HL-60/S4 (cell line): ENCODE data around the gene OTOF.

Experiments used
- in situ Hi-C: fragments of 300-500 bp; cut with MboI; formaldehyde crosslinking; loops from 2 replicates; pipeline ENCODE4 v1.14.3; 2022; ENCODE audit warnings: low sequenced_read_pairs

The OTOF gene

GRCh38 chr2:26466662-26467310, 11.1 kb downstream of the OTOF start:
- in situ Hi-C loops, result loop anchor here (25.0 kb wide), 1 partner anchor 504 kb away; no protein-coding TSS in a partner anchor

- in situ Hi-C loops, result loop anchor here (25.0 kb wide), 1 partner anchor 504 kb away; no protein-coding TSS in a partner anchor
Measured at GRCh38 chr2:26465981-26466471, 11.9 kb downstream of the OTOF start.

- in situ Hi-C loops, result loop anchor here (25.0 kb wide), 1 partner anchor 503 kb away; no protein-coding TSS in a partner anchor
Measured at GRCh38 chr2:26465266-26465925, 12.5 kb downstream of the OTOF start.

- in situ Hi-C loops, result loop anchor here (25.0 kb wide), 1 partner anchor 502 kb away; no protein-coding TSS in a partner anchor
Measured at GRCh38 chr2:26464390-26465265, 13.3 kb downstream of the OTOF start.

- in situ Hi-C loops, result loop anchor here (25.0 kb wide), 1 partner anchor 501 kb away; no protein-coding TSS in a partner anchor
Measured at GRCh38 chr2:26463244-26464192, 14.4 kb downstream of the OTOF start.

- in situ Hi-C loops, result loop anchor here (25.0 kb wide), 1 partner anchor 500 kb away; no protein-coding TSS in a partner anchor
Measured at GRCh38 chr2:26462511-26463243, 15.2 kb downstream of the OTOF start.

GRCh38 chr2:26462100-26462499, 15.8 kb downstream of the OTOF start:
- in situ Hi-C loops, result loop anchor here (25.0 kb wide), 1 partner anchor 500 kb away; no protein-coding TSS in a partner anchor

- in situ Hi-C loops, result loop anchor here (25.0 kb wide), 1 partner anchor 499 kb away; no protein-coding TSS in a partner anchor
Measured at GRCh38 chr2:26461601-26462023, 16.3 kb downstream of the OTOF start.

- in situ Hi-C loops, result loop anchor here (25.0 kb wide), 1 partner anchor 498 kb away; no protein-coding TSS in a partner anchor
Measured at GRCh38 chr2:26460613-26461031, 17.3 kb downstream of the OTOF start.

GRCh38 chr2:26459991-26460612, 17.8 kb downstream of the OTOF start:
- in situ Hi-C loops, result loop anchor here (25.0 kb wide), 1 partner anchor 498 kb away; no protein-coding TSS in a partner anchor

- in situ Hi-C loops, result loop anchor here (25.0 kb wide), 1 partner anchor 496 kb away; no protein-coding TSS in a partner anchor
Measured at GRCh38 chr2:26458365-26459042, 19.4 kb downstream of the OTOF start.

- in situ Hi-C loops, result loop anchor here (25.0 kb wide), 1 partner anchor 496 kb away; no protein-coding TSS in a partner anchor
Measured at GRCh38 chr2:26457695-26458364, 20.1 kb downstream of the OTOF start.

GRCh38 chr2:26457251-26457666, 20.7 kb downstream of the OTOF start:
- in situ Hi-C loops, result loop anchor here (25.0 kb wide), 1 partner anchor 495 kb away; no protein-coding TSS in a partner anchor

- in situ Hi-C loops, result loop anchor here (25.0 kb wide), 1 partner anchor 494 kb away; no protein-coding TSS in a partner anchor
Measured at GRCh38 chr2:26456440-26457250, 21.3 kb downstream of the OTOF start.

- in situ Hi-C loops, result loop anchor here (25.0 kb wide), 1 partner anchor 494 kb away; no protein-coding TSS in a partner anchor
Measured at GRCh38 chr2:26455670-26456439, 22.1 kb downstream of the OTOF start.
